ENCODE measurements around the gene JCHAIN.
"Not testable (repeated sequence)": the region's sequence is repeated elsewhere in the genome, so short reads cannot be mapped to it uniquely, and the experiment has no call there.

Gene JCHAIN

GRCh38 chr4:70687821-70688794 lies 21.8 kb upstream of the JCHAIN start, which contains the start of gene UTP3:
Gene UTP3, plus strand, starts transcription at chr4:70688532. Its CDS starts 146 bp downstream, at chr4:70688678.
- peak; percentile 92 for DNase-seq

- DNase-seq = no peak
Observed at GRCh38 chr4:70687392-70687791, 21.1 kb upstream of the JCHAIN start.

- not testable (repeated sequence) for DNase-seq
Observed at GRCh38 chr4:70682142-70682541, 15.8 kb upstream of the JCHAIN start.

- DNase-seq = no peak
Observed at GRCh38 chr4:70681704-70682103, 15.4 kb upstream of the JCHAIN start.

- no peak for DNase-seq
Observed at GRCh38 chr4:70680934-70681333, 14.6 kb upstream of the JCHAIN start.

DNA sequence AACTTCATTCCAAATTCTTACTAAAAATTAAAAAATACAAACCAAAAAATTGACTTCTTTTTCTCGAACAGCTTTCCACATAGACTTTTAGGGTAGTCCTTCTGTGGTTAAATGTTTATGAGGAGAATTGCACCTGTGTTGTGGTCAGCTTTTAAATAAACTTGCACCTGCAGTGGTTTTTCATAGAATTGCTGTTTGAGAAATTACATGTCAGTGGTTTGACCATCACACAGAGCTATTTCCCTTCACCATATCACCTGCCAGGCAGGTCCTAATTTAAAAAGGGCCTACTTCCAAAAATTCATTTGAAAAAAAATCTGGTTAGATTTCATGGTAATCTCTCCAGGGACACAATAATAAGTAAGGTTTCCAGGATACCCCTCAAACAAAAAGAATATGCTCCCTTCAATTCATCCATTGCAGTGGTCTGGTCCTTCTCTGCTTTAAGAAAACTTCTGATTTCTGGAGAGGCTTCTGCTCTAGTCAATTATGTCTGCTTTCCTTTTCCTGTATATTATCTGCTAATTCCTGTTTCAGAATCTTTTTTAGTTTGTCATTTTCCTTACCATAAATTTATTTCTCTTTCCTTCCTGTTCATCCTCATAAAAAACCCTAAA lies 12.2 kb upstream of the JCHAIN start:
- no peak for DNase-seq

GRCh38 chr4:70676554-70677090 lies 10.3 kb upstream of the JCHAIN start:
- DNase-seq = no peak

DNA sequence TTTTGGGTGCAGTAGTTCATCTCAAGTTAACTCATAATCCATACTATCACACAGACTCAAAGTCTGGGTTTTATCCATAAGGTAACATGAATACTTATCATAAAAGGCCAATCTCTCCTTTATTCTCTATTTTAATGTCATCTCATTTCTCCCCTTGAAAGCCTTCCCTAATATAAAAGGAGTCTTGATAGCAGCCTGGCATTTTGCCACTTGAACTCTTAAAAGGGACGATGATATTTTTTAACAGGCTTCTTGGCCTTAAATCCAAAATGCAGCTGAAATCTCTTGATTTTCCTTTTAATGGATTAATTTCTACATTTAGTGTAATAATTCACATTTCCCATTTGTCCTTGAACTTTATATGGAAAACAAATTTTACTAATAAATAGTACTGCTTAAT lies 8.4 kb upstream of the JCHAIN start:
- no peak for DNase-seq

DNA sequence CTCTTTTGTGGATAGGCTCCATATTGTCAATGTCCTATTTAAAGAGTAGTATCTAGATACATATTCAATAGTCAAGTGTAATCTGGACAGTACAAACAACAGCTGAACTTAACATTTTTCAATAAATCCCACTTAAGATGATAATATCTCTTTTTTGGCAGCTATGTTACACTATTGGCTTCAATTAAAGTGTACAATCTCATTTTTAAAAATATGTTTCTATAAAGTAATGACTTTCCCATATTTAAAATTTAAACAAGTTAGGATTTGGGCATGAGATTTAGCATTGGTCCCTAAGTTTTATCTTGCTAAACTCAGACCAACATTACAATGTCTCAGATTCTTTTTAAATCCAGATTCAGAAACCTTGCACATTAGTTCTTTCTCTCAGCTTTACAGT lies 7.9 kb upstream of the JCHAIN start:
- no peak for DNase-seq

DNA sequence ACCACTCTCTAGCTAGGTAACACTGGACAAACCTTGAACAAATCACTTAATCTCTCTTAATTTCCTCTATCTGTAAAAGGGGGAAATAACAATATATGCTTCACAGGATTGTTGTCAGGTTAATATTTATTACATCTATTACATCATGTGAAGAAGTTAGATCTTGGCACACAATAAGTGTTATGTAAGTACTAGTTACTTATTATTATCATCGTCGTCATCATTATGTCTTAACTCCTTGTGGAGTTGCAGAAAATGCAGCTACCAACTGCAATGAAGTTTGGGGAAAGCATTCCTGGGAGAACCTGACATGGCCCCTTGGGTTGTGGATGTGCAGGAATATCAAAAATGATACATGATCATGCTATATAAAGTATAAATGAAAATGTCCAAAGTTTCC lies 4.8 kb upstream of the JCHAIN start:
- no peak for DNase-seq

DNA sequence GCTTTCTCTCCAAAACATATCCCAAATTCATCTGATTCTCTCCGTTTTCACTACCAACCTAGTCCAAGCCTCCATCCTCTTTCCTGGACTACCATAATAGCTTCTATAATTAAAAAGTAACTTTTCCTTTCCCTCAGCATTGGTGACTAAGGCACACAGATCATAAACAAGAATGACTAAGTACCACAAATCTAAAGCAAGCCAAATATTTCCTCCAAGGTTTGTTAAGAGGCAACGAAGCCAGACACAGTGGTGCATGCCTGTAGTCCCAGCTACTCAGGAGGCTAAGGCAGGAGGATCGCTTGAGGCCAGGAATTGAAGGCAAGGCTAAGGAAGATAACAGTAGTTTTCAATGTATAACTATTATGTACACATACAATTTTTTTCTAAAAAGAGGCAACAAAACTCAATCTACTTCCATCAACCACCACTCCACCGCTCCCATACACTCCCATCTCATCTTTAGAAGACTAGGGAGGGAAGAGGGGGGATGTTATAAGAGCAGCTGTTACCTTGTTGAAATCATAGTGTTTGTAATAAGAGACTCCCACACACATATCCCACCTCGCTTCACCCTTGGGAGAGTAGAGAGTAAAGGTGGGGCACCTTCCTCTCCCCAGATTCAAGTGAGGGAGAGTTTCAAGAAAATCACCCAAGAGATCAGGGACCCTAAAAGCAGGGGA lies 4.2 kb upstream of the JCHAIN start:
- DNase-seq = no peak

DNA sequence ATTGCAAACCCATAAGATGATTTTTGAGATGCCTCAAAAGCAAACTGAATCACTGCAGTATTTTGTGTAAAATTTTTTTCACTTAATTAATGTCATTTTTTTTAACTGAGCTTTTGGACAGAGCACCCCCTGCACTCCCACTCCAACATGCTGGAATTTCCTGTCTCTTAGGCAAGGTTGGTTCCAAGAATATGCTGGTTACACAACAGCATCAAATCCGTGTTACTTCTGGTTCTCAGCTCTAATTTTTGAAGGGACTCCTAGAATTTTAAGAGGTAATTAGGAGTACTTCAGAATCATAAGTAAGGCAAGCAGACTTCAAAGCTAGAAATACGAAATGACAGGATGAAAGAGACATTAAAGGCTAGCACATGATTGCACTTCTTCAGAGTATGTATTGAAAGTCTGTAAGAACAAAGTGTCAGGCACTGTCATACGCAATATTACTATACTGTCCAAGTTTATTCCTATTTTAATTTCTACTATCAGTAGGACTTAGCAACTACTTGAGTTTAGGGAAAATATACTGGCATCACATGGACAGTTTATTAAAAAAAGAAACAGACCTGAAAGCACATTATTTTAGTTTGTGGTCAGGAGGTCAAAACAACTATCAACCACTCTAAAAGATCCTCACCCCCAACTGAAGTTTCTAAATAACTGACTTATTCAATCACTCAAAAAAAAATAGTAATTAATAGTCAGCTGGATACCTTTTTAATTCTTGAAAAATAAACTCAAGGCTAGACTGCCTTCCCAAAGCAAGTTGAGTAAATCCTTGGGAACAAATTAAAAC lies 1.6 kb upstream of the JCHAIN start:
- no peak for DNase-seq

DNA sequence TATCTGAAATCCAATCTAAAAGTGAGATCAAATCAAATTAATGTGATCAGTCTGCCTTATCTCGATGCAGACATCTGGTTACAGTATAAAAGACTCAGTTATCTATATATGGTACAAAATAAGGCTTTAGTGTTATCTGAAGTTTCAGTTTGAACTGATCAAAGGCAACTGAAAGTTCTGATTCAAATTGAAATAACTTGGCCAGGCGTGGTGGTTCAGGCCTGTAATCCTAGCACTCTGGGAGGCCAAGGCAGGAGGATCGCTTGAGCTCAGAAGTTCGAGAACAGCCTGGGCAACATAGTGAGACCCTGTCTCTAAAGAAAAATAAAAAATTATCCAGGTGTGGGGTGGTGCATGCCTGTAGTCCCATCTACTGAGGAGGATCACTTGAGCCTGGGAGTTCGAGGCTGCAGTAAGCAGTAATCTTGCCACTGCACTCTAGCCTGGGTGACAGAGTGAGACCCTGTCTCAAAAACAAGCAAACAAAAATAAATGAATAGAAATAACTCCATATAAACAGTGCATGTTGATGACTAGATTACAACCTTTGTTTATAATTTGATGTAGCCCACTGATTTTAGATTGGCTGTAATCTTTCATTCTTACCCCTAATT lies 4.9 kb downstream of the JCHAIN start:
- DNase-seq = not testable (repeated sequence)

- DNase-seq = no peak
Observed at GRCh38 chr4:70660106-70660505, 6.2 kb downstream of the JCHAIN start.

- no peak for DNase-seq
Observed at GRCh38 chr4:70658418-70658817, 7.9 kb downstream of the JCHAIN start.

DNA sequence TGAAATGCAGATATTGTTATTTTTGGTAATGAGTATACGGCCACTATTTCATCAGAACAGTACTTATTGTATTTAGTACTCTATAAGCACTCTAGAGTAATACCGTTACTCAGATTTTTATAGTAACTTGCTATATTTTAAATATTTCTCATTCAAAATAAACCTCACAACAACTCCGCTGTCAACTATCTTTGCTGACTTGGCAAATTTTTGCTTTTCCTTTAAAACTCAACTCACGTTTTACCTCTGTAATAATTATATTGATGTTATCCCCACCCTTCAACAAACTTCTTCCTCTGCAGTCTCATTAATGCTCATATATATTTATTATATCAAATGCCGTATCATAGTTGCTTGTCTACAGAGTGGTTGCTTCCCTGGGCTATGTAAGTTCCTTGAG lies 9.0 kb downstream of the JCHAIN start:
- DNase-seq = no peak

DNA sequence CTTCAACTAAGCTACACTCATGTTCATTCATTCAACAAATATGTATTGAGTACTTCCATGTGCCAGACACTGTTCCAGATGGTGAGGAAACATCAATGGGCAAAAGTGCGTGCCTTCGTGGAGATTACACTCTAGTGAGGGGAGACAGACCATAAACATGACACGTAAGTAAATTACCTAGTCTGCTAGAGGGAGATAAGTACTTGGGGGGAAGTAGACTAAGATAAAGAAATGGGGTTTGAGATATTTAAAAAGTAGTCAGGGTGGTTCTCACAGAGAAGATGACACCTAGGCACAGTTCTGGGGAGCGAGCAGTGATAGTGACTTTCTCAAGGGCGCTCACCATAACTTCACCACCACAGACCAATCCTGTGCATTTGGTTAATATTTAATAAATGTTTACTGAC lies 11.7 kb downstream of the JCHAIN start:
- DNase-seq = no peak

GRCh38 chr4:70651864-70652506 lies 14.3 kb downstream of the JCHAIN start:
- DNase-seq = no peak

GRCh38 chr4:70650741-70651140 lies 15.6 kb downstream of the JCHAIN start:
- not testable (repeated sequence) for DNase-seq

GRCh38 chr4:70640192-70640591 lies 26.1 kb downstream of the JCHAIN start:
- no peak for DNase-seq

GRCh38 chr4:70637239-70637913 lies 28.9 kb downstream of the JCHAIN start:
- DNase-seq = no peak

Data from CD4-positive, alpha-beta T cell treated with Interleukin-15 for 1 hour (primary cell).